Heart left ventricle (tissue), 13 donors: Measurements from ENCODE around the gene BRSK2.

ENCODE experiments used
- POLR2A ChIP-seq, 2 donors: fragments of 450-650 bp; IDR thresholded peaks; one replicate each; pipeline ENCODE4 v1.6.1; 2017; ENCODE audit warnings: antibody characterized with exemption in 2 of 2, mild to moderate bottlenecking in 2 of 2, moderate library complexity in 2 of 2
- TF ChIP-seq, protein P1 (sequence below), 12 donors: fragments of 200-600 bp; sonication (generic) in 4 of 12; IDR thresholded peaks; one replicate each; pipeline versions ENCODE4 v1.5.0 to v1.8.0; 2018 to 2022; ENCODE audit warnings: antibody characterized with exemption in 12 of 12, mild to moderate bottlenecking in 5 of 12
- donor health status: ischemic (EF 13 %, LVEDD 7.1; RV severe dilation, severe dysfunction).
- donor health status: DM: no; HTN: yes; CAD: no.
- donor health status: DM: no; HTN: no; CAD: no.
- donor health status: ischemic (EF 25% LVEDD 6.9; RV normal size, moderate dysfunction).
- donor health status: ischemic (EF 25% LVEDD 5.7; RV mildly dilated, moderate dysfunction).
- donor health status: ischemic (EF 35%, LVEDD 5.7; RV mildly dilated, moderate dysfunction).
- donor health status: nonischemic (EF 11% LVEDD 7.7; RV severe dilation, severe dysfunction).
- donor health status: DM: yes; HTN: yes; CAD: no.
- donor health status: PGD.
- donor health status: ischemic (EF 29% LVEDD 5.4; RV normal size, mild dysfunction).
- donor health status: nonischemic (EF 23%, LVEDD 6.1; RV moderate dilation, normal function).

GRCh38 chr11:1496091-1496760, 106.5 kb downstream of the BRSK2 start:
- TF ChIP-seq, protein P1, sequence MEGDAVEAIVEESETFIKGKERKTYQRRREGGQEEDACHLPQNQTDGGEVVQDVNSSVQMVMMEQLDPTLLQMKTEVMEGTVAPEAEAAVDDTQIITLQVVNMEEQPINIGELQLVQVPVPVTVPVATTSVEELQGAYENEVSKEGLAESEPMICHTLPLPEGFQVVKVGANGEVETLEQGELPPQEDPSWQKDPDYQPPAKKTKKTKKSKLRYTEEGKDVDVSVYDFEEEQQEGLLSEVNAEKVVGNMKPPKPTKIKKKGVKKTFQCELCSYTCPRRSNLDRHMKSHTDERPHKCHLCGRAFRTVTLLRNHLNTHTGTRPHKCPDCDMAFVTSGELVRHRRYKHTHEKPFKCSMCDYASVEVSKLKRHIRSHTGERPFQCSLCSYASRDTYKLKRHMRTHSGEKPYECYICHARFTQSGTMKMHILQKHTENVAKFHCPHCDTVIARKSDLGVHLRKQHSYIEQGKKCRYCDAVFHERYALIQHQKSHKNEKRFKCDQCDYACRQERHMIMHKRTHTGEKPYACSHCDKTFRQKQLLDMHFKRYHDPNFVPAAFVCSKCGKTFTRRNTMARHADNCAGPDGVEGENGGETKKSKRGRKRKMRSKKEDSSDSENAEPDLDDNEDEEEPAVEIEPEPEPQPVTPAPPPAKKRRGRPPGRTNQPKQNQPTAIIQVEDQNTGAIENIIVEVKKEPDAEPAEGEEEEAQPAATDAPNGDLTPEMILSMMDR (IDR thresholded peaks at IDR 0.05), result no peak
- no peak for TF ChIP-seq POLR2A (IDR thresholded peaks at IDR 0.05)
